ENCODE results near the gene TUBB2A. TPM values are rescaled to one million over a fixed set of nuclear protein-coding genes. Genes with fewer than 3 reads are reported as not detected.
A peak's percentile ranks its signal among the peaks of the same experiment; 100 is the strongest.

The TUBB2A gene
- total RNA-seq, 1 experiment from 2014 or later = 49.9 TPM

GRCh38 chr6:3195420-3195694 lies 38.0 kb upstream of the TUBB2A start:
- H3K4me1 ChIP-seq (ENCODE audit: control insufficient read depth in 1 of 2, insufficient read depth in 2 of 2, low read length in 2 of 2) = peaks cover 8 to 20% of the 10 kb centered on the region in 2 experiments; a peak in 3 of 4 replicates
- H3K79me2 ChIP-seq (ENCODE audit: insufficient read depth, low read length) = no peaks in the 10 kb centered on the region
- CTCF ChIA-PET = interaction anchor here (1.1 to 1.6 kb wide), 2 partner anchors 56 to 69 kb away, joined by 4 to 6 read pairs; no protein-coding TSS in a partner anchor
- H3K9ac ChIP-seq (ENCODE audit: low read length) = no peak overlapping the region
- RAD21 ChIA-PET (ENCODE audit: low non-redundant PET in 1 of 2, low total read pairs in 2 of 2, uncharacterized antibody in 2 of 2, unreplicated experiment in 2 of 2) = no interaction called here
- no peaks in the 10 kb centered on the region for H3K36me3 ChIP-seq (ENCODE audit: control insufficient read depth in 1 of 2, insufficient read depth in 2 of 2, low read length in 2 of 2)
- H3K4me3 ChIP-seq (replicated peaks in 1 of 2; ENCODE audit: low read depth in 1 of 2, low read length in 2 of 2) = no peak overlapping the region
- peak overlapping the region; percentile 49 for H2AFZ ChIP-seq (ENCODE audit: low read depth, low read length, poor library complexity, severe bottlenecking)
- H3K9me3 ChIP-seq (ENCODE audit: control insufficient read depth in 1 of 2, insufficient read depth in 1 of 2, low read depth in 1 of 2, low read length in 2 of 2) = no peaks in the 10 kb centered on the region; a peak in 1 of 4 replicates
- no TSS peak for BruUV-seq (replicated peaks)
- H3K4me2 ChIP-seq (ENCODE audit: low read length) = 0 out of 2 replicates have a peak overlapping the region, but pooled peaks have one; percentile 57
- no peaks in the 10 kb centered on the region for H3K9me2 ChIP-seq (ENCODE audit: insufficient read depth)
- ATAC-seq (no peak), DNase-seq (ENCODE audit: low read depth, low spot score) (no peak)
- no peaks in the 10 kb centered on the region for H4K20me1 ChIP-seq (ENCODE audit: insufficient read depth)
- TF ChIP-seq REST (IDR thresholded peaks at IDR 0.05; ENCODE audit: low read depth) (no peak), POLR2A (IDR thresholded peaks at IDR 0.05; ENCODE audit: borderline replicate concordance, extremely low read depth, insufficient read depth, insufficient read length) (no peak), EZH2 (IDR thresholded peaks at IDR 0.05) (no peak), ZFX (IDR thresholded peaks at IDR 0.05) (no peak), FOSL1 (IDR thresholded peaks at IDR 0.05; ENCODE audit: low read depth) (no peak), CTCF (IDR thresholded peaks at IDR 0.05 in 2 of 3, conservative IDR thresholded peaks at IDR 0.05 in 1 of 3; ENCODE audit: borderline replicate concordance in 1 of 3, insufficient read depth in 1 of 3, low read depth in 2 of 3, low read length in 2 of 3) (no peak), CEBPB (IDR thresholded peaks at IDR 0.05; ENCODE audit: low read depth) (no peak), ATF3 (IDR thresholded peaks at IDR 0.05) (no peak), EGR1 (IDR thresholded peaks at IDR 0.05; ENCODE audit: low read depth) (no peak), SIN3A (IDR thresholded peaks at IDR 0.05; ENCODE audit: low read depth) (no peak), EZH2phosphoT487 (IDR thresholded peaks at IDR 0.05; ENCODE audit: borderline replicate concordance) (no peak), SP1 (IDR thresholded peaks at IDR 0.05; ENCODE audit: low read depth) (no peak), TCF7L2 (IDR thresholded peaks at IDR 0.05; ENCODE audit: borderline replicate concordance, extremely low read depth, insufficient read depth, insufficient read length) (no peak), POLR2AphosphoS5 (IDR thresholded peaks at IDR 0.05; ENCODE audit: low read depth, low read length) (no peak), MAX (IDR thresholded peaks at IDR 0.05) (no peak), ZNF274 (IDR thresholded peaks at IDR 0.05; ENCODE audit: low read depth, low read length) (no peak), YY1 (IDR thresholded peaks at IDR 0.05; ENCODE audit: extremely low read depth, insufficient replicate concordance, low read depth, low read length) (no peak), JUND (IDR thresholded peaks at IDR 0.05) (no peak)
- POLR2A ChIA-PET = no interaction called here
- intact Hi-C loops (cut with micrococcal nuclease) = no loop called here
- no peaks in the 10 kb centered on the region for H3K27me3 ChIP-seq (ENCODE audit: insufficient read depth, low read length)
- no peak overlapping the region for H3K27ac ChIP-seq (ENCODE audit: low read depth, low read length)
